Stomach (tissue), 9 donors: Measurements from ENCODE around the gene DENND4A. TPM values are rescaled to one million over a fixed set of nuclear protein-coding genes. Genes with fewer than 3 reads are reported as not detected.
"Not testable (repeated sequence)": the region's sequence is repeated elsewhere in the genome, so short reads cannot be mapped to it uniquely, and the experiment has no call there.

Source experiments
- DNase-seq, 2 donors: peaks; one replicate each; pipeline versions ENCODE4 v3.0.0 to v3.0.0-alpha.2; 2013 to 2019
- H3K27ac ChIP-seq, 5 donors: fragments of 200-600 bp in 4 of 5; sonication (generic) in 4 of 5; one replicate each; pipeline ENCODE4 v1.5.1; 2013 to 2019; ENCODE audit warnings: mild to moderate bottlenecking in 1 of 5, moderate library complexity in 1 of 5
- H3K27me3 ChIP-seq, 3 donors: fragments of 200-600 bp; sonication (generic); one replicate each; pipeline ENCODE4 v1.5.1; 2017 to 2019; ENCODE audit warnings: mixed run types in 1 of 3
- H3K36me3 ChIP-seq, 4 donors: fragments of 200-600 bp; sonication (generic); 1 replicate in 3 of 4; 2 replicates in 1 of 4; pipeline ENCODE4 v1.5.1; 2016 to 2019
- H3K4me1 ChIP-seq, 4 donors: fragments of 200-600 bp; sonication (generic); one replicate each; pipeline ENCODE4 v1.5.1; 2016 to 2019
- H3K4me3 ChIP-seq, 4 donors: fragments of 200-600 bp; sonication (generic) in 3 of 4; one replicate each; pipeline ENCODE4 v1.5.1; 2016 to 2019; ENCODE audit warnings: mild to moderate bottlenecking in 1 of 4
- H3K9me3 ChIP-seq, 4 donors: fragments of 200-600 bp; sonication (generic); one replicate each; pipeline ENCODE4 v1.5.1; 2016 to 2019
- EP300 ChIP-seq: sonication (generic); formaldehyde crosslinking; IDR thresholded peaks from one replicate; pipeline ENCODE4 v1.6.1; 2017; ENCODE audit warnings: antibody characterized with exemption
- POLR2A ChIP-seq, 4 donors: fragments of 450-650 bp; IDR thresholded peaks; one replicate each; pipeline ENCODE4 v1.6.1; 2016; ENCODE audit warnings: antibody characterized with exemption in 4 of 4, control low read depth in 2 of 4, mild to moderate bottlenecking in 1 of 4, moderate library complexity in 1 of 4
- POLR2AphosphoS5 ChIP-seq, 3 donors: sonication (generic); formaldehyde crosslinking; IDR thresholded peaks; one replicate each; pipeline ENCODE4 v1.6.1; 2016; ENCODE audit warnings: antibody characterized with exemption in 3 of 3
- whole genome bisulfite sequencing, 5 donors: extraction: QIAGEN DNeasy Blood & Tissue Kit in 3 of 5; methylation state at CpG; one replicate each; pipeline versions ENCODE4 v1.1.5 to v1.1.7; 2013 to 2018; 5-methylcytosine and 5-hydroxymethylcytosine counted together
- intact Hi-C: fragments of 100-400 bp; cut with DNase I; formaldehyde crosslinking; loops from one replicate; pipeline ENCODE4 v1.15.1; 2023; ENCODE audit warnings: low total_unique reads
- polyA plus RNA-seq, 3 donors: library from polyadenylated mRNA; stranded (reverse); fragments of 200-250 nt; gene quantifications; one replicate each; pipeline ENCODE4 v1.2.3, GENCODE V29; 2013
- total RNA-seq, 5 donors: library from RNA; depleted of rRNA; stranded (reverse); fragments of >200 nt; gene quantifications; one replicate each; pipeline versions ENCODE4 v1.1.0 to v1.2.3, GENCODE V29; 2014 to 2016
- TF ChIP-seq, protein P1 (sequence below), 7 experiments: fragments of 450-650 bp in 4 of 7; fragments of 200-600 bp in 3 of 7; sonication (generic) in 3 of 7; IDR thresholded peaks; one replicate each; pipeline ENCODE4 v1.5.1; 2016 to 2019; ENCODE audit warnings: antibody characterized with exemption in 7 of 7, control low read depth in 2 of 7, mild to moderate bottlenecking in 1 of 7
- donor health status: healthy with polysubstance abuse.
- donor health status: Bipolar disorder and iron deficiency.
- donor health status: healthy.

The DENND4A gene
- total and polyA plus RNA-seq, 8 donors, result 5.0 to 60.6 (median 24.2) TPM

DNA sequence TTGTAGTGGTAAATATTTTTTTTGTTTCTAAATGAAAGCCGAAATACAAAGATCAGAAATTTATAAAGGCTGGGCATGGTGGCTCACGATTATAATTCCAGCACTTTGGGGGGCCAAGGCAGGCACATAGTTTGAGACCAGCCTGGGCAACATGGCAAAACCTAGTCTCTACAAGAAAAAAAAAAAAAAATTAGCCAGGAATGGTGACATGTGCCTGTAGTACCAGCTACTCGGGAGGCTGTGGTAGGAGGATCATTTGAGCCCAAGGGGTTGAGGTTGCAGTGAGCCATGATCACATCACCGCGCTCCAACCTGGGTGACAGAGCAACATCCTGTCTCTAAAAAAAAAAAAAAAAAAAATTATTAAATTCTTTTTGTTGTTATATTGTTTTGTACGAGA, 6.9 kb downstream of the DENND4A start:
- Histone ChIP-seq H3K9me3 (no peaks in the 10 kb centered on the region), H3K4me3 (no peak overlapping the region), H3K27ac (no peak overlapping the region), H3K36me3 (no peaks in the 10 kb centered on the region), H3K27me3 (no peaks in the 10 kb centered on the region), H3K4me1 (peaks cover 17 to 74% (median 40%) of the 10 kb centered on the region in 4 donors)
- DNase-seq, result no peak
- intact Hi-C loops, result no loop called here
- TF ChIP-seq, protein P1, sequence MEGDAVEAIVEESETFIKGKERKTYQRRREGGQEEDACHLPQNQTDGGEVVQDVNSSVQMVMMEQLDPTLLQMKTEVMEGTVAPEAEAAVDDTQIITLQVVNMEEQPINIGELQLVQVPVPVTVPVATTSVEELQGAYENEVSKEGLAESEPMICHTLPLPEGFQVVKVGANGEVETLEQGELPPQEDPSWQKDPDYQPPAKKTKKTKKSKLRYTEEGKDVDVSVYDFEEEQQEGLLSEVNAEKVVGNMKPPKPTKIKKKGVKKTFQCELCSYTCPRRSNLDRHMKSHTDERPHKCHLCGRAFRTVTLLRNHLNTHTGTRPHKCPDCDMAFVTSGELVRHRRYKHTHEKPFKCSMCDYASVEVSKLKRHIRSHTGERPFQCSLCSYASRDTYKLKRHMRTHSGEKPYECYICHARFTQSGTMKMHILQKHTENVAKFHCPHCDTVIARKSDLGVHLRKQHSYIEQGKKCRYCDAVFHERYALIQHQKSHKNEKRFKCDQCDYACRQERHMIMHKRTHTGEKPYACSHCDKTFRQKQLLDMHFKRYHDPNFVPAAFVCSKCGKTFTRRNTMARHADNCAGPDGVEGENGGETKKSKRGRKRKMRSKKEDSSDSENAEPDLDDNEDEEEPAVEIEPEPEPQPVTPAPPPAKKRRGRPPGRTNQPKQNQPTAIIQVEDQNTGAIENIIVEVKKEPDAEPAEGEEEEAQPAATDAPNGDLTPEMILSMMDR (IDR thresholded peaks at IDR 0.05), result no peak
- TF ChIP-seq EP300 (no peak), POLR2A (IDR thresholded peaks at IDR 0.05) (no peak), POLR2AphosphoS5 (IDR thresholded peaks at IDR 0.05) (no peak)
- whole genome bisulfite sequencing, 5 donors, result 84 to 96% (median 94%) methylated on average over 6 of the region's 6 CpGs

DNA sequence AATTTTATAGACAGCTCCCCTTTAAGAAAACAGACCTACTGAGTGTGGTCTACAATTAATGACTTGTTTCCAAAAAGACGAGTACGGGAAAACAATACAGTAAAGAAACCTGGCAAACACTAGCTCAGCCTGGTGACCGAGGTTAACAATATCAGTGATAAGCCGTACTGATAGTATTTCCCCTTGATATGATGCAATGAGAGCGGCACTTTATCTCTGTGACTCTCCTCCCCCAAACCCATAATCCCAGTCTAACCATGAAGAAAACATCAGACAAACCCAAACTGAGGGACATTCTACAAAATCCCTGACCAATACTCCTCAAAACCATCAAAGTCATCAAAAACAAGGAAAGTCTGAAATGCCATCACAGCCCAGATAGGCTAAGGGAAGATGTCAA, 8.2 kb downstream of the DENND4A start:
- Histone ChIP-seq H3K36me3 (no peaks in the 10 kb centered on the region), H3K27ac (no peak overlapping the region), H3K9me3 (no peaks in the 10 kb centered on the region), H3K27me3 (no peaks in the 10 kb centered on the region), H3K4me3 (no peak overlapping the region), H3K4me1 (peaks cover 10 to 62% (median 34%) of the 10 kb centered on the region in 4 donors)
- DNase-seq, result no peak
- WGBS, 5 donors, result 31 to 50% (median 40%) methylated on average over 5 of the region's 5 CpGs
- TF ChIP-seq EP300 (no peak), POLR2AphosphoS5 (IDR thresholded peaks at IDR 0.05) (no peak), POLR2A (IDR thresholded peaks at IDR 0.05) (no peak)
- TF ChIP-seq, protein P1 (IDR thresholded peaks at IDR 0.05), result no peak
- intact Hi-C loops, result no loop called here

DNA sequence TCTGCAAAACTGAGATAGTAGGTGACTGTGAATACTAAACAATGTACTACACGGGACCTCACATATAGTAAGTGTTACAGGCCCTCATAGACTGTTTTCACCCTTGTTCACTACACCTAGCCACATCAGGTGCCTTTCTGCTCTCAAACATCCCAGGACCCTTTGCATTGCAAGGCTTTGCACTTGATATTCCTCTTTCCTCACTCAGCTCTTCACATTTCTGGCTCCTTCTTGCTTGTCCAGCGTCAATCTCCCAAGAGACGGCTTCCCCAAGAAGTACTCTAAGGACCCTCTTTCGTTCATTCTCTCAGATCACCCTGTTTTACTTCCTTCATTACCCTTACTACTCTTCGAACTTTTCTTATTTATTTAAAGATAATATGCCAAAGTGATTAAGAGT, 10.0 kb downstream of the DENND4A start:
- H3K4me3 ChIP-seq, result no peak overlapping the region
- no peak for TF ChIP-seq EP300
- TF ChIP-seq, protein P1 (IDR thresholded peaks at IDR 0.05), result no peak
- no peak for TF ChIP-seq POLR2A (IDR thresholded peaks at IDR 0.05)
- TF ChIP-seq POLR2AphosphoS5 (IDR thresholded peaks at IDR 0.05), result no peak
- intact Hi-C loops, result no loop called here
- H3K27me3 ChIP-seq, result no peaks in the 10 kb centered on the region
- DNase-seq, result no peak
- no peaks in the 10 kb centered on the region for H3K9me3 ChIP-seq
- H3K36me3 ChIP-seq, result no peaks in the 10 kb centered on the region
- no peak overlapping the region for H3K27ac ChIP-seq
- 69 to 77% (median 75%) methylated on average over 5 of the region's 5 CpGs for WGBS, 5 donors
- H3K4me1 ChIP-seq, result peaks cover 0 to 56% (median 25%) of the 10 kb centered on the region in 4 donors

DNA sequence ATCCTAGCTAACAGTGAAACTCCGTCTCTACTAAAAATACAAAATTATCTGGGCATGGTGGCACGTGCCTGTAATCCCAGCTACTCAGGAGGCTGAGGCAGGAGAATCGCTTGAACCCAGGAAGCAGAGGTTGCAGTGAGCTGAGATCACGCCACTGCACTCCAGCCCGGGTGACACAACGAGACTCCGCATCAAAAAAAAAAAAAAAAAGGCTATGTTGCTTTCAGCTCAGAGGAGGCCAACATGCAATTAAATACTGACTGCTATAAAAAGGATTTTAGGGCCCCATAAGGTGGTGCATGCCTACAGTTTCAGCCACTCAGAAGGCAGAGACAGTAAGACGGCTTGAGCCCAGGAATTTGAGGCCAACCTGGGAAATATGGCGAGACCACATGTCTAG, 13.4 kb downstream of the DENND4A start:
- 87 to 93% (median 90%) methylated on average over 9 of the region's 9 CpGs for WGBS, 5 donors
- DNase-seq, intact Hi-C loops, H3K27ac ChIP-seq, H3K27me3 ChIP-seq, H3K36me3 ChIP-seq, H3K9me3 ChIP-seq, H3K4me3 ChIP-seq: not testable (repeated sequence)
- H3K4me1 ChIP-seq, result peaks cover 0 to 44% (median 20%) of the 10 kb centered on the region in 4 donors

DNA sequence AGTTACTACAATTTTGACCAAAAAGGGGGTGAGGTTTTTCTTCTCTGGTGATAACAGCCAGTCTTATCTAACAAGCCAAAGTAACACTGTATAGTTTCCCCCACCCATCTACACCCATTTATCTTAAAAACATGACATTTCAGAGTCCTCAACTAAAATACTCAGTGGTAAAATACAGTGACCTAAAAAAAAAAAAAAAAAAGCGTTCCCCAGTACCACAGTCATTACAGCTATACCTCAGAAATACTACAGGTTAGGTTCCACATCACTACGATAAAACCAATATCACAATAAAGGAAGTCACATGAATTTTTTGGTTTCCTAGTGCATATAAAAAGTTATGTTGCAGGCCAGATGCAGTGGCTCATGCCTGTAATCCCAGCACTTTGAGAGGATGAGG, 13.8 kb downstream of the DENND4A start:
- Histone ChIP-seq H3K36me3 (no peaks in the 10 kb centered on the region), H3K9me3 (no peaks in the 10 kb centered on the region), H3K27ac (no peak overlapping the region), H3K27me3 (no peaks in the 10 kb centered on the region), H3K4me3 (no peak overlapping the region), H3K4me1 (peaks cover 0 to 41% (median 18%) of the 10 kb centered on the region in 4 donors)
- DNase-seq, result no peak
- intact Hi-C loops, result no loop called here
- TF ChIP-seq, protein P1 (IDR thresholded peaks at IDR 0.05), result no peak
- TF ChIP-seq EP300 (no peak), POLR2A (IDR thresholded peaks at IDR 0.05) (no peak), POLR2AphosphoS5 (IDR thresholded peaks at IDR 0.05) (no peak)
- WGBS, 5 donors, result 60 to 80% (median 75%) methylated on average over 2 of the region's 2 CpGs
